Left ventricle myocardium inferior (tissue), 1 donor: ENCODE data around the gene CSNK1D. TPM values are rescaled to one million over a fixed set of nuclear protein-coding genes. Genes with fewer than 3 reads are reported as not detected.

Source experiments
- DNase-seq: peaks from one replicate; pipeline ENCODE4 v3.0.0-alpha.2; 2020
- H3K27ac ChIP-seq: fragments of 200-600 bp; replicated peaks from 2 replicates; pipeline ENCODE4 v1.8.0; 2021
- H3K27me3 ChIP-seq: fragments of 200-600 bp; 2 replicates; pipeline ENCODE4 v1.8.0; 2021; ENCODE audit warnings: low read depth
- H3K36me3 ChIP-seq: fragments of 200-600 bp; 2 replicates; pipeline ENCODE4 v1.8.0; 2021
- H3K4me1 ChIP-seq: fragments of 200-600 bp; 2 replicates; pipeline ENCODE4 v1.8.0; 2021
- H3K4me3 ChIP-seq: fragments of 200-600 bp; 2 replicates; pipeline ENCODE4 v1.8.0; 2021; ENCODE audit warnings: mild to moderate bottlenecking, moderate library complexity
- H3K9me3 ChIP-seq: fragments of 200-600 bp; replicated peaks from 2 replicates; pipeline ENCODE4 v1.8.0; 2021
- intact Hi-C: fragments of 100-400 bp; cut with micrococcal nuclease; formaldehyde crosslinking; loops from one replicate; pipeline ENCODE4 v1.11.0; 2022
- total RNA-seq: library from RNA; stranded (reverse); fragmentation: NEBNext Ultra II Directional; extraction: Animal tissue kit (Norgen Biotek cat#: 25700); gene quantifications from one replicate; pipeline ENCODE4 v1.2.1, GENCODE V29; 2021
- TF ChIP-seq, protein P1 (sequence below): fragments of 200-600 bp; IDR thresholded peaks from 2 replicates; pipeline ENCODE4 v1.8.0; 2021; ENCODE audit warnings: antibody characterized with exemption, mild to moderate bottlenecking, borderline replicate concordance
- donor health status: DM: no; HTN: yes; CAD: no; lungs with severe emphysema.

The CSNK1D gene
- total RNA-seq, 1 donor from 2014 or later = 61.8 TPM

DNA sequence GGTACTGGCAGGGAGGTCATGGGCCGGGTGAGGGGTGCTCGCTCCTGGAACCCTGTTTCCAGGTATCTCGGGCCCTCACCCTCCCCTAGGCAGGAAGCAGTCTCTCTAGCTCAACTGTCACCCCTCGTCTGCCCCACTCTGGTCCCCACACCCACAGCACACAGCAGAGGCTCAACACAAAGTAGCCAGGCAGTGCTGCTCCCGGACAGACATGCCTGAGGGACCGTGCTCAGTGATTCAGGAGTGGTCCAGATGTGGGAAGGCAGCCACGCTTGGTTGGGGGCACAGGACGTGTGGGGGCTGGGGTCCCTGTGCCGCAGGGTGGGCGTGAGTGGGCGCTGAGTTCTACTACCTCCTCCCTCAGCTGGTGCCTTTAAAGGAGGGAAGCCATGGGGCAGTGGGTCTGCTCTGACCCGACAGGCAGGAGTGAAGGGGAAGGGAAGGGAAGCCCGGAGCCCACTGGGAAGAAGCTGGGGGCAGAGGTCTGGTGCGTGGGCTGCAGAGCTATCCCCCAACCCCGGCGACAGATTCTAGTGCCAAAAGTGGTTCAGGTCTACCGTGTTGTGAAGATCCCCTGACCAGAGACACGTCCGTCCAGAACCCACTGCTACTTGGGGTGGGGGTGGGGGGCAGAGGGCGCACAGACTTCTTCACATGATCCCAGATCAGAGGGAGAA, 32.9 kb downstream of the CSNK1D start:
- Histone ChIP-seq H3K4me3 (peak overlapping the region; percentile 34), H3K36me3 (peaks cover 46% of the 10 kb centered on the region), H3K27me3 (no peaks in the 10 kb centered on the region), H3K9me3 (no peaks in the 10 kb centered on the region), H3K27ac (peak overlapping the region; percentile 89), H3K4me1 (peaks cover 90% of the 10 kb centered on the region)
- no peak for DNase-seq
- TF ChIP-seq, protein P1, sequence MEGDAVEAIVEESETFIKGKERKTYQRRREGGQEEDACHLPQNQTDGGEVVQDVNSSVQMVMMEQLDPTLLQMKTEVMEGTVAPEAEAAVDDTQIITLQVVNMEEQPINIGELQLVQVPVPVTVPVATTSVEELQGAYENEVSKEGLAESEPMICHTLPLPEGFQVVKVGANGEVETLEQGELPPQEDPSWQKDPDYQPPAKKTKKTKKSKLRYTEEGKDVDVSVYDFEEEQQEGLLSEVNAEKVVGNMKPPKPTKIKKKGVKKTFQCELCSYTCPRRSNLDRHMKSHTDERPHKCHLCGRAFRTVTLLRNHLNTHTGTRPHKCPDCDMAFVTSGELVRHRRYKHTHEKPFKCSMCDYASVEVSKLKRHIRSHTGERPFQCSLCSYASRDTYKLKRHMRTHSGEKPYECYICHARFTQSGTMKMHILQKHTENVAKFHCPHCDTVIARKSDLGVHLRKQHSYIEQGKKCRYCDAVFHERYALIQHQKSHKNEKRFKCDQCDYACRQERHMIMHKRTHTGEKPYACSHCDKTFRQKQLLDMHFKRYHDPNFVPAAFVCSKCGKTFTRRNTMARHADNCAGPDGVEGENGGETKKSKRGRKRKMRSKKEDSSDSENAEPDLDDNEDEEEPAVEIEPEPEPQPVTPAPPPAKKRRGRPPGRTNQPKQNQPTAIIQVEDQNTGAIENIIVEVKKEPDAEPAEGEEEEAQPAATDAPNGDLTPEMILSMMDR = no peak
- intact Hi-C loops = no loop called here

- peak overlapping the region; percentile 89 for H3K27ac ChIP-seq
- intact Hi-C loops = loop anchor here (10.0 kb wide), 1 partner anchor 85 kb away; no protein-coding TSS in a partner anchor
- no peaks in the 10 kb centered on the region for H3K27me3 ChIP-seq
- TF ChIP-seq, protein P1 = no peak
- DNase-seq = no peak
- H3K36me3 ChIP-seq = peaks cover 40% of the 10 kb centered on the region
- no peak overlapping the region for H3K4me3 ChIP-seq
- H3K4me1 ChIP-seq = peaks cover 93% of the 10 kb centered on the region
- no peaks in the 10 kb centered on the region for H3K9me3 ChIP-seq
Measured at GRCh38 chr17:82239926-82240505, 33.5 kb downstream of the CSNK1D start.

DNA sequence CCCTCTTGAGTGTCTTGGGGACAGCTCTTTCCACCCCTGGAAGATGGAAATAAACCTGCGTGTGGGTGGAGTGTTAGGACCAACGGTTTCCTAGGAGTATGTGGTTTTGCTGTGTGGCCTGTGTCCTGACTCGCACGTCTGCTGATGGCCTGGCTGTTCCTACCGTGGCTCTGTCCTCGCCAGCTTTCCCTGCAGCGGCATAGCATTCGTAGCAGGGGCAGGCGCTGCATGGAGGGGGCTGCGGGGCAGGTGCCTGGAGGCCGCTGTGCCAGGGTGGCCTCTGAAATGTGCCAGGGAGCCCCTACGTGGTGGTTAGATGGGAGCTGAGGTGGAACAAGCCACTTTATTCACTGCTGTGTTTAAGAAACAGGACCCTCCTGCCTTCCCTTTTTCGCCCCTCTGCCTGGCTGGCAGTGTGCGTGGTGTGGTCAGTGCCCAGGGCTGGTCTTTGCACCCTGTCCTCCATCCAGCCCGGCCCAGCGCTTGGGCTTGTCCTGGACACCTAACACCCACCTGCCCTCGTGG, 34.0 kb downstream of the CSNK1D start:
- Histone ChIP-seq H3K36me3 (peaks cover 35% of the 10 kb centered on the region), H3K9me3 (no peaks in the 10 kb centered on the region), H3K4me1 (peaks cover 92% of the 10 kb centered on the region), H3K27ac (peak overlapping the region; percentile 89), H3K27me3 (no peaks in the 10 kb centered on the region), H3K4me3 (peak overlapping the region; percentile 42)
- TF ChIP-seq, protein P1 = no peak
- DNase-seq = no peak
- intact Hi-C loops = loop anchor here (10.0 kb wide), 1 partner anchor 85 kb away; no protein-coding TSS in a partner anchor

DNA sequence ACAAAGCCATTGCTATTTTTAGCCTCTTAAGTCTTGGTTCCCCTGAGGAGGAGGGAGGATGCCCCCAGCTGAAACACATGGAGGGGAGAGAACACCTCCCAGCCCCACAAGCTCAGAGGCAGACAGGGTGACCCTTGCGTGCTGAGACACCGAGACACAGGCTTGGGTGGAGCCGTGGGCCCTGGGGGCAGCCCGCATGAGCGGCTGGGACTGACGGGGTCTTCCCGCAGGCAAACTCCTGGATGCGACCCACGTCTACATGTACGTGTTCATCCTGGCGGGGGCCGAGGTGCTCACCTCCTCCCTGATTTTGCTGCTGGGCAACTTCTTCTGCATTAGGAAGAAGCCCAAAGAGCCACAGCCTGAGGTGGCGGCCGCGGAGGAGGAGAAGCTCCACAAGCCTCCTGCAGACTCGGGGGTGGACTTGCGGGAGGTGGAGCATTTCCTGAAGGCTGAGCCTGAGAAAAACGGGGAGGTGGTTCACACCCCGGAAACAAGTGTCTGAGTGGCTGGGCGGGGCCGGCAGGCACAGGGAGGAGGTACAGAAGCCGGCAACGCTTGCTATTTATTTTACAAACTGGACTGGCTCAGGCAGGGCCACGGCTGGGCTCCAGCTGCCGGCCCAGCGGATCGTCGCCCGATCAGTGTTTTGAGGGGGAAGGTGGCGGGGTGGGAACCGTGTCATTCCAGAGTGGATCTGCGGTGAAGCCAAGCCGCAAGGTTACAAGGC, 34.9 kb downstream of the CSNK1D start:
- TF ChIP-seq, protein P1 = no peak
- peak; percentile 80 for DNase-seq
- H3K27me3 ChIP-seq = no peaks in the 10 kb centered on the region
- peaks cover 26% of the 10 kb centered on the region for H3K36me3 ChIP-seq
- peaks cover 84% of the 10 kb centered on the region for H3K4me1 ChIP-seq
- H3K27ac ChIP-seq = peak overlapping the region; percentile 89
- intact Hi-C loops = loop anchor here (10.0 kb wide), 1 partner anchor 86 kb away; no protein-coding TSS in a partner anchor
- H3K9me3 ChIP-seq = no peaks in the 10 kb centered on the region
- peak overlapping the region; percentile 42 for H3K4me3 ChIP-seq

DNA sequence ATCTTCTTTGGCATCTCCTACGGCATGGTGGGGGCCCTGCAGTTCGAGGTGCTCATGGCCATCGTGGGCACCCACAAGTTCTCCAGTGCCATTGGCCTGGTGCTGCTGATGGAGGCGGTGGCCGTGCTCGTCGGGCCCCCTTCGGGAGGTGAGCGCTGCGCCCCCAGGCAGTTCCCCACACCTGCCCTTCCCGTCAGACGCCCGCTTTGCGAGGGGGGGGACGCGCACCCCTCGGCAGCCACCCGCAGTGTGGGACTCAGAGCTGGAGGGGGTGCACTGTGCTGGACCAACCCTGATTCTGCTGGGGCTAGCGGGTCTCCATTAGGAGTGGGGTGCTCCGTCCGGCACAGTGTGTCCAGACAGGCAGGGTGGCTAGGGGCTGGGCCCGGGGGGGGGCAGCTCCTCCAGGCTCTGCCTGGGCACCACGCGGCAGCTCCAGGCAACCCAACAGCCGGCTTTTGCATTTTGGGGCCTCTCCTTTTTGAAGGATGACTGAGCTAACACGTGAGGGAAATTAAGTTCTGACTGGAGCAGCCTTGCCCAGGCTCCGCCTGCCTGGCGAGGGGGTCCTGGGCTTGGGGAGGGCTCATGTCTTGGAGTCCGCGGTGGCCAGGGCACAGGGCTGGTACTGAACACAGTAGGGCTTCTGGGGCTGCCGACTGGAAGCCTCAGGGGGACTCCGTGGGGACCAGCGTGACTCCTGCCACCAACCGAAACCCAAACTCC, 35.6 kb downstream of the CSNK1D start:
- no peaks in the 10 kb centered on the region for H3K27me3 ChIP-seq
- peak overlapping the region; percentile 89 for H3K27ac ChIP-seq
- peaks cover 22% of the 10 kb centered on the region for H3K36me3 ChIP-seq
- TF ChIP-seq, protein P1 = no peak
- DNase-seq = peak; percentile 14
- H3K9me3 ChIP-seq = no peaks in the 10 kb centered on the region
- peaks cover 82% of the 10 kb centered on the region for H3K4me1 ChIP-seq
- intact Hi-C loops = loop anchor here (10.0 kb wide), 1 partner anchor 87 kb away; no protein-coding TSS in a partner anchor
- H3K4me3 ChIP-seq = peak overlapping the region; percentile 42
